Daoy (cell line): Measurements from ENCODE around the gene PLEKHF1. TPM values are rescaled to one million over a fixed set of nuclear protein-coding genes. Genes with fewer than 3 reads are reported as not detected.
"Not testable (repeated sequence)": the region's sequence is repeated elsewhere in the genome, so short reads cannot be mapped to it uniquely, and the experiment has no call there.

ENCODE experiments used
- DNase-seq: peaks from one replicate; pipeline ENCODE4 v3.0.0-alpha.2; 2015; ENCODE audit warnings: low read depth
- total RNA-seq: library from RNA; depleted of rRNA; stranded (reverse); fragments of >200 nt; shearing (Covaris generic); gene quantifications from 2 replicates; pipeline ENCODE4 v1.2.3, GENCODE V29; 2014

PLEKHF1 gene
- total RNA-seq, 1 experiment from 2014 or later, result 9.2 TPM

- no peak for DNase-seq
Observed at GRCh38 chr19:29664753-29665214, 477 bp upstream of the PLEKHF1 start.

GRCh38 chr19:29665826-29666577 is 741 bp downstream of the PLEKHF1 start:
- peak; percentile 58 for DNase-seq

GRCh38 chr19:29666578-29667386 is 1.5 kb downstream of the PLEKHF1 start:
- peak; percentile 68 for DNase-seq

- no peak for DNase-seq
Observed at GRCh38 chr19:29667387-29667783, 2.1 kb downstream of the PLEKHF1 start.

GRCh38 chr19:29667901-29668341 is 2.7 kb downstream of the PLEKHF1 start:
- no peak for DNase-seq

DNA sequence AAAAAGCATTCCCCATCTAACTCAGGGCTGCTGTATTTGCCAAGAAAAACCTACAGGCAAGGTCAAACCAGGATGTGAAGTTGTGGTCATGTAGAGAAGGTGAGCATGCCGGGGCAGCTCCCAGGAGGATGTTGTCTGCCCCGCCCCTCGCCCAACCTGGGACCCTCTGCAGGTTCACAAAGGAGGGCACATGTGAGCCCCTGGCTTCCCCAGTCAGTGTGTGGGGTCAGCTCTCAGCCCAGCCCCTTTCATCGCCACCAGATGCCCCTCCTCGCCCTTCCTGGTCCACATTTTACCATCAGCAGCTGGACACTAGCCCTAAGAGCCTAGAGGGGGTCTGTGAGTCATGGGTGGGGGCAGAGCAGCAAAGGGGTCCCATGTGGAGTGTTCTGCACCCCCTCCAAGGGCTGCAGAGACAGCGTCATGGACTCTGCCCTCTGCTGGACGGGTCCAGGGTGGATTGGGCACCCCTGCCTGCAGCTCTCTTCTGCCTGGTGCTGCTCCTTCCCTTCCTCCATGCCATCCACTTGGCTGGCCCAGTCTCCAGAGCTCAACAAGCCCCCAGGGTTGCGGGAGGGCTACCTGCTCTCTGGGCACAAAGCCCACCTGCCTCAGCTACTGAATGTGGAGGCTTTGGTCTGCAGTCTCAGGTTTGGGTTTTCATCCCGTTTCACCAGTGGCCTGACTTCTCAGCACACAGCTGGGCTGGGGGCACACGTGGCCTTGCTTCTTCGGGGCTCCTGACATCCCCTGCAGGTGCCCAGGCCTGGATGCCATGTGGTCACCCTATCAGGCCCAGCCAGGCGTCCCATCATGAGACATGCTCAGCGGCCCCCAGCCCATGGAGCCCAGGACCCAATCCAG is 3.7 kb downstream of the PLEKHF1 start:
- no peak for DNase-seq

- DNase-seq, result no peak
Observed at GRCh38 chr19:29670255-29670654, 5.0 kb downstream of the PLEKHF1 start.

DNA sequence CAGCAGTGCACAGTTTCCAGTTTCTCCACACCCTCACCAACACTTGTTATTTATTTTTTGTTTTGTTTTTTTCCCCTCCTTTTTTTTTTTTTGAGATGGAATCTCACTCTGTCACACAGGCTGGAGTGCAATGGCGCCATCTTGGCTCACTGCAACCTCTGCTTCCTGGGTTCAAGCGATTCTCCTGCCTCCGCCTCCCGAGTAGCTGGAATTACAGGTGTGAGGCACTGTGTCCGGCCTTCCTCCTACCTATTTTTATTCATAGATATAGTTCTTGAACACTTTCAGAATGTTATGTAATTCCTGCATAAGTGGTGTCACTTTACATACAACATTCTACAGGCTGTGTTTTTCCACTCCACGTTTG is 5.7 kb downstream of the PLEKHF1 start:
- not testable (repeated sequence) for DNase-seq

GRCh38 chr19:29671393-29672160 is 6.3 kb downstream of the PLEKHF1 start:
- DNase-seq, result peak; percentile 64

DNA sequence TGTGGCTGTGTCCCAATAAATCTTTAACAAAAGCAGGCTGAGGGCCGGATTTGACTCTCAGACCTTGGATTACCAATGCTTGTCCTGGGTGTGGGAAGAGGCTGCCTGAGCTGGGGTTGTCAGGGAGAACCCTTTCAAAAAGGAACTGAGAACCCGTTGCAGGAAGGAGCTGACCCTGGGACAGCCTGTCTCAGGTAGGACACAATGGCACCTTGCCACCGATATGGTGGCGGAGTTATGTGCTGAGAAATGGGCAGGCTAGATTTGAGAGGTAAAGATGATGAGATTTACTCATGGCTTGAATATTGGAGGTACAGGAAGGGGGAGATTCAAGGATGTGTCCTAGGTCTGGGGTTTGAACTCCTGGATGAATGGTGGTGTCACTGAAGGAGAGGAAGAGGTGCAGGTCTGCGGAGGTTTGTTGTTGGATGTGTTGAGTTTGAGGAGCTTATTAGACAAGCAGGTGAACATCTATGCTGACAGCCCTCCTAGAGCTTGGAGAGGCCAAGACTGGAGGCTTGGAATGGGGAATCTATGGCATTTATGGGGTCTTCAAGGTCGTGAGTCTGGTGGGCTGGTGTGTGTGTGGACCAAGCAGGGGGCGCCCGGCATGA is 7.2 kb downstream of the PLEKHF1 start:
- no peak for DNase-seq

- no peak for DNase-seq
Observed at GRCh38 chr19:29672933-29673336, 7.7 kb downstream of the PLEKHF1 start.

DNA sequence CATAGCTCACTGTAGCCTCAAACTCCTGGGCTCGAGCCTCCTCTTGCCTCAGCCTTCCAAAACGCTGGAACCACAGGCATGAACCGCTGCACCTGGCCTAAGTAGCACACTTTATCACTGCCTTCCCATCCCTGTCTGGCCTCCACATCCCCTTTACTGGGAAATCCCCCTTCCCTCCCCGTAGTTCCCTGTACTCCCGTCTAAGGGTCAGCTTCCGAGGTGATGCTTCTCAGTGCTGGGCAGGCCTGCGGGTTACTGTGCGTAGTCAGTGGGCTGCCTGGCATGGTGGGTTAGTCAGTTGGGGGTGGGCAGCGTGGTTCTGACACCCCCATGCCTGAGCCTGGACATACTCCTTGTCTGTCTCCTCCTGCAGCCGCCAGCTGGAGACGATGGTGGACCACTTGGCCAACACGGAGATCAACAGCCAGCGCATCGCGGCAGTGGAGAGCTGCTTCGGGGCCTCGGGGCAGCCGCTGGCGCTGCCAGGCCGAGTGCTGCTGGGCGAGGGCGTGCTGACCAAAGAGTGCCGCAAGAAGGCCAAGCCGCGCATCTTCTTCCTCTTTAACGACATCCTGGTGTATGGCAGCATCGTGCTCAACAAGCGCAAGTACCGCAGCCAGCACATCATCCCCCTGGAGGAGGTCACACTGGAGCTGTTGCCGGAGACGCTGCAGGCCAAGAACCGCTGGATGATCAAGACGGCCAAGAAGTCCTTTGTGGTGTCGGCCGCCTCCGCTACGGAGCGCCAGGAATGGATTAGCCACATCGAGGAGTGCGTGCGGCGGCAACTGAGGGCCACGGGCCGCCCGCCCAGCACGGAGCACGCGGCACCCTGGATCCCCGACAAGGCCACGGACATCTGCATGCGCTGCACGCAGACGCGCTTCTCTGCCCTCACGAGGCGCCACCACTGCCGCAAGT is 8.4 kb downstream of the PLEKHF1 start:
- DNase-seq, result no peak

DNA sequence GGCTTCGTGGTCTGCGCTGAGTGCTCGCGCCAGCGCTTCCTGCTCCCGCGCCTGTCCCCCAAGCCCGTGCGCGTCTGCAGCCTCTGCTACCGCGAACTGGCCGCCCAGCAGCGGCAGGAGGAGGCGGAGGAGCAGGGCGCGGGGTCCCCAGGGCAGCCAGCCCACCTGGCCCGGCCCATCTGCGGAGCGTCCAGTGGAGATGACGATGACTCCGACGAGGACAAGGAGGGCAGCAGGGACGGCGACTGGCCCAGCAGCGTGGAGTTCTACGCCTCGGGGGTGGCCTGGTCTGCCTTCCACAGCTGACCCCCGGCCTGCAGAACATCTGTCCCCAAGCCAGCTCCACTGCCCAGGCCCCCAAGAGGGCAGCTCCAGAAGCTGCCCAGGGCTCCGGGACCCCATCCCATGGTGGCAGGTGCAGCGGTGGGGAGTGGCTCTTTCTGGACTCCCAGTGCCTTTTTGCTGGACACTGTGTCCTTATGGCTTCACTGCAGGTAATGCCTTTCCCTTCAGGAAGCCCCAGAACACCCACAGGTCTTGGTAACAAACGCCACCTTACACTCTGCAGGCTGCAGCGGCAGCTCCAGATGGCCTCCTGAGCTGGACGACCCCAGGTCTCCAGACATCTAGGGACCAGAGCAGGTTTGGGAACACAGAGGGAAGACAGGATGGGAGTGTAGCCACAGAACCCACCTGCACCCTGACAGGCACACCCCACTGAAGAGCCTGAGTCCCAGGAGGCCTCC is 9.3 kb downstream of the PLEKHF1 start:
- DNase-seq, result no peak

DNA sequence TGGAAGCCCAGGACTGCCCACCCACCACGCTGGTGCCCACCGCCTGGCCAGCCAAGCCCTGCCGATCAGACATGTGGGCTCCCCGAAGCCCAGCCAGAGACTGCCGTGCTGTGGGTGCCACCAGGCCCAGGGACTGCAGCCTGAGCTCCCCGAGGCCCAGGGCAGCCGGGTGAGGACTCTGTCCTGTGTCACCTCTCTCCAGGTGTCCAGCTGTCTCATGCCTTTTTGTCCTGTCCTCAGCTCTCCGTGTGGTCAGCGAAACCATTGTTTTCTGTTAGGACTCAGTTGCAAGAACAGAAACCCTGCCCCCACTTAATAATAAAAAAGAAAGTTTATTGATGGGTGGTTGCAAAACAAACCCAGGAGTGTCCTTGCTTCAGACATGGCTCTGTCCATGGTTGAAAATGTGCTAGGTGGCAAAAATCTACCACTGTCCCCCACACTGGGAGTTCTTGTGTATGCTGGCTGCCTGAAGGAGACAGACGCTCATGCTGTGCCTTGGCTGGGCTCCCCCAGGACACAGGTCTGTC is 9.9 kb downstream of the PLEKHF1 start:
- DNase-seq, result no peak

- no peak for DNase-seq
Observed at GRCh38 chr19:29675650-29676186, 10.5 kb downstream of the PLEKHF1 start.

DNA sequence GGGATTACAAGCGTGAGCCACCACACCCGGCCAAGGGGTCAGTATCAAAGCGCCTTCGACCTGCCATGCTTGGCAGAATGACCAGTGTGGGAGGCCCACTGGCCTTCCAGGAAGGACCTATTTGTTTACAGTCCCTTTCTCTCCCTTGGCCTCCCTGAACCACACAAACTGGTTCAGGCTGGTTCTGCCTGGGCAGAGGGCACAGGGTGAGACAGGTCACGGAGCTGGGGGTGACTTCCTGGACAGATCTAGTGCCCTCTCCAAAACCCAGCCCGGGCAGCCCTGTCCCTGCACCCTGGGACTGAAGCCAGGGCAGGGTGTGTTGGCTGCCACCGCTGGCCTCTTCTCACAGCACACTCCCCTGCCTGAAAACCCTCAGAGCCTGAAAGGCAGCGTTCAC is 11.3 kb downstream of the PLEKHF1 start:
- no peak for DNase-seq

DNA sequence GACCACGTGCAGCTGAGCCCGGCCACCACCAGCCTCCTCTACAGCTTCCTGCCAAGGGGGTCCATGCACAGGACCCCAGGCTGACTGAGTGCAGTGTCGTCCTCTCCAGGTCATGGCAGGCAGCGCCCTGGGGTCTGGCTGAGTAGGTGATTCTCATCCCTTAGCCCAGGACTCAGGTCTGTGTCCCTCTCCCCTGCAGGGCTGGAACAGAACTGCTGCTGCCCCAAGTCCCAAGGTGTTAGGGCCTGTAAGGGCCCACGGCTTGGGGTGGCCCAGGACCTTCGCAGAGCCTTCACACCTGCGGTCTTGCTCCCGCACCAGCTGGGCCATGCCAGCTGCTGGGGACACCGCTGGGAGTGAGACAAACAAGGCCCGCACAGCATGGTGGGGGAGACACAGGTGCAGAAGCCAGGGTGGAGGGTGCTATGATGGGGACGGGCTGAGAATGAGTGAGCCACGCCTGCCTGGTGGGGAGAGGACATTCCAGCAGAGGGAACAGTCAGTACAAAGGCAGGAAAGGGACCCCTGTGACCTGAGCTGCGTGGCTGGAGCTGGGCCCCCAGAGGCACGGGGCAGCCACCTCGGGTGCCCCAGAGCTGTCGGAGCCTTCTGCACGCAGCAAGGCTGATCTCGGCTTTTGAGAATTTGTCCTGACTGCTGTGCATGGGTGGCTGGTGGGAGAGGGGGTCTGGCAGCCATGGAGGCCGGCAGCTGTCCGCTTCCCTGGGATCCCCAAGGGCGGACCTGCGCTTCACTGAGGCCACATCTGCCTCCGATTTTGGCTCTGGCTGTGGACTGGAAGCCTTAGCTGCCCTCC is 11.9 kb downstream of the PLEKHF1 start:
- no peak for DNase-seq
